Measurements from ENCODE around the gene SIN3B.

Gene SIN3B

DNA sequence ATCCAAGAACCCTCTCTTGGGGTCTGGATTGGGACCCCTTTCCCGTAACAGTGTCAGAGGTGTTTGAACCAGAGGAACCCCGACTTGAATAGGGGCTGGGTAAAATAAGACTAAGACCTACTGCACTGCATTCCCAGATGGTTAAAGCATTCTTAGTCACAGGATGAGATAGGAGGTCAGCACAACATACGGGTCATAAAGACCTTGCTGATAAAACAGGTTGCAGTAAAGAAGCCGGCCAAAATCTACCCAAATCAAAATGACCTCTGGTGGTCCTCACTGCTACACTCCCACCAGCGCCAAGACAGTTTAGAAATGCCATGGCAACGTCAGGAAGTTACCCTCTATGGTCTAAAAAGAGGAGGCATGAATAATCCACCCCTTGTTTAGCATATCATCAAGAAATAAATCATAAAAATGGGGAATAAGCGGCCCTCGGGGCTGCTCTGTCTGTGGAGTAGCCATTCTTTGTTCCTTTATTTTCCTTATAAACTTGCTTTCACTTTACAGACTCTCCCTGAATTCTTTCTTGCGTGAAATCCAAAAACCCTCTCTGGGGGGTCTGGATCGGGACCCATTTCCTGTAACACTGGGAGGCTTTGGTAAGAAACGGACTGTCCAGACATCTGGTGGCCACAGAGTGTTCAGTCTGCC is 4.4 kb upstream of the SIN3B start:
- peak; percentile 23 for DNase-seq (ENCODE audit: low read depth, low spot score)

DNA sequence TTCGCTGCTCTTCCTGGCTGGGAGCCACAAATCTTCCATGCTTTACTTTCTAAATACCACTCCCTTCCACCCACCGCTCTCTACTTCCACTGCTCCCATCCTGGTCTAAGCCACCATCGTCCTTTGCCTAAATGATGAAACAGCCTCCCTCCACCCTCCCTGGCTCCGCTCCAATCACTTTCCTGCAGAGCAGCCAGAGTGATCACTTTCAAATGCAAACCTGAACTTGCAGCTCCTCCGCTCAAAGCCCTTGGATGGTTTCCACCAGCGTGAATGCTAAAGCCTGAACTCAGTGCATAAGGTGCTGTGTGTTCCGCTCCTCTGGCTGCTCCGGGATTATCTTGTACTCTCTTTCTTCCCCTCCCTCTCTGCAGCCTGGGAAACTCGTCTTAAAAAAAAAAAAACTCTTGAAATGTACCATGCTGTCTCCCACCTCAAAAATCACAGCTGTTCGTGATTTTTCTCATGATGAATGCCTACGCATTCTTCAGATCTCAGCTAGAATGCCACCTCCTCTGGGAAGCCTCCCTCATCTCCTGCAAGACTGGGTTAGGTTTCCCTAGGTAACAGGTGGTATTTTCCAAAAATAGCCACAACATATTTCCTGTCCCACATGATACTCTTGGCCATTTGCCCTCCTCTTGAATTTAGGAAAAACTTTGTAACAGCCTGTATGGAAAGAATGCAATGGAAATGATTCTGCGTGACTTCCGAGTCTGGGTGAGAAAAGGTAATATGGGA is 3.7 kb upstream of the SIN3B start:
- DNase-seq (ENCODE audit: low read depth, low spot score) = peak; percentile 47

DNA sequence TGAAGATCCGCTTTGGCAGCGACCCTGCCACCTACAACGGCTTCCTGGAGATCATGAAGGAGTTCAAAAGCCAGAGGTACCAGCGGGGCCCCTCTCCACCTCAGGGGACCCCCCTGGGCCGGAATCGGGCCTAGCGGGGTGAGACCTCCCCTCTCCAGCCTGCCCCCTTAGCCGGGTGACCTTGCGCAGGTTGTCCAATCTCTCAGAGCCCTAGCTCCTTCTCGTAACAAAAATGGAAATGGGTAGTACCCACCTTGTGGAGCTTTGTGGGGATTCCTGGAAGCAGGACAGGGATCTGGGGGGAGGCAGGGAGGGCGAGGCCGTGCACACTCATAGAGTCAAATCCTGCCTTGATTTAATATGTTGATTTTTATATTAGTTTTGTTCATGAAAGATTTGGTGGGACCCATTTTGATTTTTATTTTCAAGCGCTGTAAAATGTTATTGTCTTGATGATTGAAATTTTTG is 658 bp downstream of the SIN3B start:
- peak; percentile 5 for DNase-seq (ENCODE audit: low read depth, low spot score)

DNA sequence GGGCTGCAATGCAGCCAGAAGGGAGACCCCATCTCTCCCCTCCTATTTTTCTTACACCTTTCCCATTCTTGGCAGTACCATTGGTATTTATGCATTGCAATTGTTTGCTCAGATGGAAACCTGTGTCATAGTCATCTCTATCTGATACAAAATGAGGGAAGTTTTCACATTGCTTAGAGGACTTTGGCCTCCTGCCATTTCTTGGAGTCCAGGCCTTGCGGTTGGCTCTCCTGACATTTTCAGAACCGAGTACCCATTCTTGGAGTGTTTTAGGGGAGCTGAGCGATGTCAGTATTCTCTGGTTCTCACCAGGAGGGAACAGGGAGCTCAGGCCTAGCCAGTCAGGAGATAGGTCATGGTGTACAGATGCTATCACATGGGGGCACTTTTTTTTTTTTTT is 1.5 kb downstream of the SIN3B start:
- DNase-seq (ENCODE audit: low read depth, low spot score) = no peak

DNA sequence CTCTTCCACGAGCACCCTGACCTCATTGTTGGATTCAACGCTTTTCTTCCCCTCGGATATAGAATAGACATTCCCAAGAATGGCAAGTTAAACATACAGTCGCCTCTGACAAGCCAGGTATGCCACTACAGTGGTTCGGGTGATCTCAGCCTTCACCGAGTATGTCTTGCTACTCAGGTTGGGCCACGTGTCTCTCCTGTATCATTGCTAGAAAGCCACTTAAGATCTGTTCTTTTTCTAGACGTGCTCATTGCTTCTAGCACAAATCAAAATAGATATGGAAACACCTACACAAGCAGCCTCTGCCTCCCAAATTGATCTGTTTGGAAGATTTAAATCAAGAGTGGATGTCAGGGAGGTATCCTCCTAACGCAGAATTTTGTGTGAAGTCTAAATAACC is 2.3 kb downstream of the SIN3B start:
- DNase-seq (ENCODE audit: low read depth, low spot score) = no peak

DNA sequence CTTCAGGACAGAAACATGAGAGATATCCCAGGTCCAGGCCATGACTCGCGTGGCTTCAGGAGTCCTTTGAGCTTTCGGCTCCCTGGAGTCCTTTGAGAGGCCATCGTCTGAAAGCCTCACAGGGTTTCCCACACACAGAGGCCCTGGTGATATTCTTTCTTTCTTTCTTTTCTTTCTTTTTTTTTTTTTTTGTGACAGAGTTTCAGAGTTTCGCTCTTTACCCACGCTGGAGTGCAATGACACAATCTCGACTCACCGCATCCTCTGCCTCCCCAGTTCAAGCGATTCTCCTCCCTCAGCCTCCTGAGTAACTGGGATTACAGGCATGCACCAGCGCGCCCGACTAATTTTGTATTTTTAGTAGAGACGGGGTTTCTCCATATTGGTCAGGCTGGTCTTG is 5.5 kb downstream of the SIN3B start:
- no peak for DNase-seq (ENCODE audit: low read depth, low spot score)

DNA sequence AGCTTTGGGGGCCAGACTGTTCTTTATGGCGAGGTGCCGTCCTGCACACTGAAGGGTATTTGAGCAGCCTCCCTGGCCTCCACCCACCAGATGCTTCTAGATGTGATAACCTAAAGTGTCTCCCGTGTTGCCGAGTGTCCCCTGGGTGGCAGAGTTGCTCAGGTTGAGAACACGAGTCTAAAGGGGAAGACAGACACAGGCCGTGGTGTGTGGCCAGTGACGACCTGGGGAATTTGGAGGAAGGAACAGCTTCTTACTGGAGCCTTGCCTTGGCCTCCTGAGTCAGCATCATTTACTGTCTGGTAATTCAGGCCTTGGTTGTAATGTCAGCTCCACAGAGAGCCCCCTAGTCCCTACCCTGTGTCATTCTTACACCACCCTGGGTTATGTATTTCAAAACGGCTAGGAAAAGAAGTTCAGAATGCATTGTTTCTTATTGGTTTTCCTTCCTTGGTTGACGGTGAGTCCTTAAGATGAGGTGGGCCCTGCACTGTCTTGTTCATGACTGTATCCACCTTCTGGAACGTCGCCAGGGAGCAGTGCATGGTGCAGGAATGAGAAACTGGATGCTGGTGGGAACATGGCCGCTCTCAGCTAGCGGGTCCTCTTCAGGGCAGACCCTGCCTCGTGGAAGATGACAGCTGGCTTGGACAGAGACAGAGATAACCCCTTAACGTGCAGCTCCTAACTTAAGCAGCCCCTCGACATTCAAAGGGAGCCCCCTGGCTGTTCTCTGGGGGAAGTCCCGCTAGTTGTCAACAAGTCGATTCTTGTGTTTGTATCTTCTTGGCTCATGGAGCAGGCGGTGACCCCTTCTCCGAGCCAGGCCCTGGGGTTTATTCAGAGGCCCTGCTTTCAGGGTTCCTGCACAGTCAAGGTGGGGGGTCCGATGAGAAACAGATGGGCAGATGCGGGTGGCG is 7.2 kb downstream of the SIN3B start:
- no peak for DNase-seq (ENCODE audit: low read depth, low spot score)

DNA sequence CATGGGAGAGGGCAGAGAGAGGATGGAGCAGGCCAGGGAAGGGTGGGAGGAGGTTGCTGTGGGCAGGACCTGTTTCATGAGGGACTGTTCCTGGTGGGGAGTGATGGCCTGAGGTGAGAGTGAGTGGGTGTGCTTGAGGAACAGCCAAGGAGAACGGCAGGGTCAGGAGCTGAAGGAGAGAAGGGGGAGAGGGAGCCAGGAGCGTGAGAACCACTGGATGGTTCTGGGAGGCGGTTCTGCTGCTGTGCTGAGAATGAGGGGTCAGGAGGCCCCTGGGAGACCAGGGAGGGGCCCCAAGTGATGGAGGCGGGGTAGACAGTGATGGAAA is 7.8 kb downstream of the SIN3B start:
- DNase-seq (ENCODE audit: low read depth, low spot score) = no peak

DNA sequence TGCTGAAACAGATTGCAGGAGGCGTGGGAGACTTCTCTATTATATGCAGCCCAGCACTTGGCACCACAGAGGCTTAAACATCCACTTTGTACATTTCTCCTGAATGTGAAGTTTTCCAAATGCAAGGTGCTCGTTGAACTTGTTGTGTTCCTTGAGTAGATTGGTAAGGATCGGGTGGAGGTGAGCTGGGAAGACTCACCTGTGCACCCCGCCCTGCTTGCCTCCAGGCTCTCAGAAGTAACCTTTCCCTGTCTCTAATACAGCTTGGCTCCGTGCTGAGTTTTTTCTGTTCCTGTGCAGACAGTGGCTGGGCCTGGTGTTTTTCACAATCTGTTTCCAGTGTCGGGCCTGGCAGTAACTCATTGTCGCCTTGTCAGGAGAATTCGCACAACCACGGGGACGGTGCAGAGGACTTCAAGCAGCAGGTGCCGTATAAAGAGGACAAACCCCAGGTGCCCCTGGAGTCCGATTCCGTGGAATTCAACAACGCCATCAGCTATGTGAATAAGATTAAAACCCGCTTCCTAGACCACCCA is 12.3 kb downstream of the SIN3B start:
- DNase-seq (ENCODE audit: low read depth, low spot score) = no peak

DNA sequence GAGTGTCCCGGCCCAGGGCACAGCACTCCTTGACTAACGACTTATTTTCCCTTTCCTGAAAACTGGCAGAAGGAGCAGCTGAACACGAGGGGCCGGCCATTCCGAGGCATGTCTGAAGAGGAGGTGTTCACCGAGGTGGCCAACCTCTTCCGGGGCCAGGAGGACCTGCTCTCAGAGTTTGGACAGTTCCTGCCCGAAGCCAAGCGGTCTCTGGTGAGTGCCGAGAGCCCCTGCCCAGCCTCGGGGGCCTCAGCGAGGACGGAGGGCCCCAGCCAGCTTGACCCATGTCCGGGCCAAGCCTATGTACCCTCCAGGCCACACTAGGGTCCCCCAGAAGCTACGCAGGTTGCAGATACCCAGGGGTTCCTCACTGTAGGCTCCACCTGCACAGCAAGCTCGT is 17.7 kb downstream of the SIN3B start:
- no peak for DNase-seq (ENCODE audit: low read depth, low spot score)

DNA sequence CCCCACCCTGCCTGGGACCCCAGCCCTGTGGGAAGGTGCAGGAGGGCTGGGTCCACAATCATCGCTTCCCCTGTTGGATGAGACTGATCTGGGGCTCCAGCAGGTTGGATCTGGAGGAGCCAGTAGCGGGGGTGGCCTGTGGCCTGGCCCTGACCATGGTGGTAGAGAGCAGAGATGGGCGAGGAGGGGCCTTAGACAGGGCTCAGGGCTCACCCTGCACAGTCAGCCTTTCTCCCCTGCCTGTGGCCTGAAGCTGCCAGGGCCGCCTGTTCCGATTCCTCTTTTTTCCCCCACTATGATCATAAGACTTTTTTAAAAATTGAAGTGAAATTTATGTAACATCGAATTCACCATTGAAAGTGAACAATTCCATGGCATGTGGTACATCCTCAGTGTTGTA is 18.2 kb downstream of the SIN3B start:
- DNase-seq (ENCODE audit: low read depth, low spot score) = no peak

DNA sequence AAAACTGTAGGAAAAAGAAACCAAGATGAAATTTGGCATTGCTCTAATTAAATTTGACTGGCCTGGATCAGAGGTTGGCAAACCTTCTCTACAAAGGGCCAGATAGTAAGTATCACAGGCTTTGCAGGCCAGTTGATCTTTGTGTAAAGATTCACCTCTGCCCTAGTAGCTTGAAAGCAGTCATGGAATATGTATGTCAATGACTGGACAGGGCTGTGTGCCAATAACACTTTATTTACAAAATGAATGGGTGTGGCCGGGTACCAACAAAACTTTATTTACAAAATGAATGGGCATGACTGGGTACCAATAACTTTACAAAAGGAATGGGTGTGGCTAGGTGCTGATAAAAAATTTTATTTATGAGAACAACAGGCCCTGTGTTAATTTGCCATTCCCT is 20.0 kb downstream of the SIN3B start:
- DNase-seq (ENCODE audit: low read depth, low spot score) = no peak

DNA sequence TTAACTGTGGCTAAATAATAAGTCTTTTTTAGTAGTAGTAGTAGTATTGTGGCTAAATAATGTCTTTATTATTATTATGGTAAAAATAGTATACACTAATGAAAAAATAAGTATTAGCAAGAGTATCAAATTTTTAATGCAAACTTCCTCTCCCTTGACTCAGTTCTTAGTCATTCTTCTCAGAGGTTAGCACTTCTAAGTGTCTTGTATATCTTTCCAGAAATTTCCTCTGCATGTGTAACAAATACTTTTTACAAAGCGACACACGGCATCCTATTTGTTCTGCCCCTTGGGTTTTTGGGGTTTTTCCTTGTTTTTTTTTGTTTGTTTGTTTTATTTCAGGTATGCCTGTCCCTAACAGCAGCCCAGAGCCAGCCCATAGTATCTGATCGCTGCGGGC is 20.9 kb downstream of the SIN3B start:
- DNase-seq (ENCODE audit: low read depth, low spot score) = no peak

DNA sequence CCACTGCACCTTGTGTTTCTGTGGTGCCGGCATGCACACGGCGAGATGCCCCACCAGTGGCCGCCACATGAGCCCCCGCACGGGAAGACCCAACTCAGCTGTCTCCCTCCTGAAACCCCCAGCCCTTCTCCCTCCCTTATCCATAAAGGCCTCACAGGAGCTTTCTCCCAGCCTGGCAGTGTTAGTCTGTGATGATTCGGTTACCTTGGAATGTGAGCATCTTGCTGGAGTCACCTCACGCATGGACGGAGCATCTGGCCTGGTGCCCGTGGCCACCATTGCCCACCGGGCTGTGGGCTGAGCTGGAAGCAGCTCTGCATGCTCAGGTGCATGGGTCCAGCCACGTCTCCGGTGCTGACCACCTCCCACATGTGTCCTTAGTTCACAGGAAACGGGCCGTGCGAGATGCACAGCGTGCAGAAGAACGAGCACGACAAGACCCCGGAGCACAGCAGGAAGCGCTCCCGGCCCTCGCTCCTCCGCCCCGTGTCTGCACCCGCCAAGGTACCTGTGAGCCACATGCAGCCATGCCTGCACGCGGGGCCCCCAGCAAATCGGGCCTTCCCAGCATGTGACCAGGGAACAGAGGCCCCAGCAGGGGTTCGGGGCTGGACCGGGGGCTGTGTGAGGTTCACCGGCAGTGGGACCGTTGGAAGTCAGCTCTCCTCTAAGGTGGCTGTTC is 22.0 kb downstream of the SIN3B start:
- no peak for DNase-seq (ENCODE audit: low read depth, low spot score)

DNA sequence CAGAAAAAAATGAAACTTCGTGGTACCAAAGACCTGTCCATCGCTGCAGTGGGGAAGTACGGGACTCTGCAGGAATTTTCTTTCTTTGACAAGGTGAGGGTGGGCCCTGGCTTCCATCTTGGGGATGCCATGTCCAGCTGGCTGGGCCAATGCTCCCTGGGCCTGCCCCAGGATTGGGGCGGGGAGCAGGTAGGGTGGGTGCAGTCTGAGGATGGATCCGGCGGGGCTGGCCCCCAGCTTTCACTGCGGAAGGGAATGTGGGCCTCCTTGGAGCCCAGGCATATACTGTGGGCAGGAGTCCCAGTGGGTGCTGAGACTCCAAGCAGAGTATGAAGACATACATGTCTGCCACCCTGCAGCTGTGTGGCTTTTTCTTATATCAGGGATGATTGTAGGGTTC is 23.9 kb downstream of the SIN3B start:
- DNase-seq (ENCODE audit: low read depth, low spot score) = no peak

DNA sequence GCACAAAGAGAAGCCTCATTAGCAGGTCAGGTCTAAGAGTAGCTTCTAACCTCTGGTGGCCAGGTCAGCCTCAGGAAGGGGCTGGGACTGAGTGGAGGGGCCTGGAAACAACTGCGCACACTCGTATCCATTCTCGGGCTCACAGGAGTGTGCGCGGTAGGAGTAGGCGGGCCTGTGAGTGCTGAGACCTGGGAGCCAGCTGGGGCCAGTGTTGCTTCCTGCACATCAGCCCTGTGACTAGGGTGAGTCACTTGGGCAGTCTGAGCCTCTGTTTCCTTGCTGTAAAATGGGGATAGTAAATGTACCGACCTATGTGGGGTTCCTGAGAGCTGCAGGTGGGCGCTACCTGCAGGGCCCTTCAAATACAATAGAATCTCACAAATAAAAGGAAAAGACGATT is 26.9 kb downstream of the SIN3B start:
- DNase-seq (ENCODE audit: low read depth, low spot score) = no peak

DNA sequence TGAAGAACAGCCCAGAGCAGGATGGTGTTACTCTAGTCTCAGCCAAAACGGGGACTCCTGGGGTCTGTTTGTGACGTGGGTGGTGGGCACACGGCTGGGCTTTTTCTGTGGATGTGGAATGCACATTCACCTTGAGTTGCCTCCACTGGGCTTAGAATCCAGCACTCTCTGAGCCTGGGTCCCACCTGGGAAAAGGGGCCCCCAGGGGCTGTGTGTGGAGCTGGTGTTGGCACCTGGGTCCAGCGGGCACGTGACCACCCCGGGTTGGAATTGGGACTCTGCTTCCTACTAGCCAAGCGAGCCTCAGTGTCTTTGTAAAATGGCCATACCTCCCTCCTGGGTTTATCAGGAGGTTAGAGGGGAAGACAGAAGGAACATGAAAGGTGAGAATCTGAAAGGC is 30.4 kb downstream of the SIN3B start:
- no peak for DNase-seq (ENCODE audit: low read depth, low spot score)

DNA sequence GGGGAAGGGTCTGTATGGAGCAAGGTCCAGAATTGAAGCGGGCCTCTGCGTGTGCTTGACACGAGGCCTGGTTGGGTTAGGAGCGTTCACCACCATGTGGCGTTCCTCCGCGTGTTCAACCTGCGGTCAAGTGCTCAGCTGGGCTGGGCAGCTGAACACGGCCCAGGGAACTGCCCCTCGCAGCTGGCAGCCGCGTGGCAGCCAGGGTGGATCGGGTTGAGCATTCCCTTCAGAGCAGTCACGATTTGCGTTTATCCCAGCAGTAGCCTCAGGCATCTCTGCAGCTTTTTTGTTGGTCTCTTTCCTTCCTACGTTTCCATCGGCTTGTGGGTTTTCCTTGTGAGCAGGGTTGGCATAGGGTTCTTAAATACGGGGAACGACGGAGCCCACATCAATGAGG is 30.9 kb downstream of the SIN3B start:
- no peak for DNase-seq (ENCODE audit: low read depth, low spot score)

DNA sequence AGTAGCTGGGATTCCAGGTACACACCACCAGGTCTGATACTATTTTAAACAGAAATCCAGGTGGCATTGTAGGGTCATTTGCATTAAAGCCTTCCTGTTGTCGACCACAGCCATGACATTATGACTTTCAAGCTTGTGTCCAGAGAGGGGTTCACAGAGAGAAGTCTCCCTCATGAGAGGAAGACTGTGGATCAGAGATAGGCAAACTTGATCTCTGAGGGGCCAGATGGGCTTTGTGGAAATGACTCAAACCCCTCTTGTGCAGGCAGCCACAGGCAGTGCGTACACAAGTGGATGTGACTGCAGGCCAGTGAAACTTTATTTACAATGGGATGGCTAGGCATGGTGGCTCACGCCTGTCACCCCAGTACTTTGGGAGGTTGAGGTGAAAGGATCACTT is 31.8 kb downstream of the SIN3B start:
- no peak for DNase-seq (ENCODE audit: low read depth, low spot score)

DNA sequence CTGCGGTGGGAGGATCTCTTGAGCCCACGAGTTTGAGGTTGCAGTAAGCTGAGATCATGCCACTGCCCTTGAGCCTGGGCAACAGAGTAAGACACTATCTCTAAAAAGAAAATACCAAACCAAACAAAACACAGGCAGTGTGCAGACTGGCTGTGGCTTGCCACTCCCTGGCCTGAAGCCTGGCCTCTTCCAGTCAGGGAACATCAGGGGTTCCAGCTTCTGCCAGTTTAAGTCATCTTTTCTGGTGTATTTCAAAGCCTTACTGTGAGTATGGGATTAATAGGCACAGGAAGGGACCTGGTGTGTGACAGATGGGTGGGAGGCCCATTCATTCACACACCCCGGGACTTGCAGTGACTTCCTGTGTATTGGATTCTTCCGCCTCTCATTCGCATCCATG is 32.6 kb downstream of the SIN3B start:
- no peak for DNase-seq (ENCODE audit: low read depth, low spot score)

DNA sequence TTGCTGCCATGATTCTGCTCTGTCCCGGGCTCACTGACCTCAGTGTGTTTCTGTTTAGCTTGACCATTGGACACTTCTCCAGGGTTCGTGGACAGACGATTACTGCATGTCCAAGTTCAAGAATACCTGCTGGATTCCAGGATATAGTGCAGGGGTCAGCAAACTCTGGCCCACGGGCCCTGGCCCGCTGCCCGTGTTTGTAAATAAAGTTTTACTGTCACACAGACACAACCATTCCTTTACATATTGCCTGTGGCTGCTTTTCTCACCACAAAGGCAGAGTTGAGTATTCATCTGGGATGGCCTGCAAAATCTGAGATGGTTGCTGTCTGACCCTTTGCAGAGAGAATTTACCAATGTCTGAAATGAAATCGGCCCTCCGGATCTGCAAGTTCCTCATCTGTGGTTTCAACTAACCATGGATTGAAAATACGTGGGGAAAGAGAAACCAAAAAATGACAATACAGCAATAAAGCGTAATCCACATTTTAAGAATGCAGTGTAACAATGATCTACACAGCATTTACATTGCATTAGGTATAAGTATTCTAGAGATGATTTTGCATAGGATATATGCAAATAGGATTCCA is 33.7 kb downstream of the SIN3B start:
- no peak for DNase-seq (ENCODE audit: low read depth, low spot score)
